Measurements from ENCODE around the gene CABLES1.
A peak's percentile ranks its signal among the peaks of the same experiment; 100 is the strongest.

The CABLES1 gene

DNA sequence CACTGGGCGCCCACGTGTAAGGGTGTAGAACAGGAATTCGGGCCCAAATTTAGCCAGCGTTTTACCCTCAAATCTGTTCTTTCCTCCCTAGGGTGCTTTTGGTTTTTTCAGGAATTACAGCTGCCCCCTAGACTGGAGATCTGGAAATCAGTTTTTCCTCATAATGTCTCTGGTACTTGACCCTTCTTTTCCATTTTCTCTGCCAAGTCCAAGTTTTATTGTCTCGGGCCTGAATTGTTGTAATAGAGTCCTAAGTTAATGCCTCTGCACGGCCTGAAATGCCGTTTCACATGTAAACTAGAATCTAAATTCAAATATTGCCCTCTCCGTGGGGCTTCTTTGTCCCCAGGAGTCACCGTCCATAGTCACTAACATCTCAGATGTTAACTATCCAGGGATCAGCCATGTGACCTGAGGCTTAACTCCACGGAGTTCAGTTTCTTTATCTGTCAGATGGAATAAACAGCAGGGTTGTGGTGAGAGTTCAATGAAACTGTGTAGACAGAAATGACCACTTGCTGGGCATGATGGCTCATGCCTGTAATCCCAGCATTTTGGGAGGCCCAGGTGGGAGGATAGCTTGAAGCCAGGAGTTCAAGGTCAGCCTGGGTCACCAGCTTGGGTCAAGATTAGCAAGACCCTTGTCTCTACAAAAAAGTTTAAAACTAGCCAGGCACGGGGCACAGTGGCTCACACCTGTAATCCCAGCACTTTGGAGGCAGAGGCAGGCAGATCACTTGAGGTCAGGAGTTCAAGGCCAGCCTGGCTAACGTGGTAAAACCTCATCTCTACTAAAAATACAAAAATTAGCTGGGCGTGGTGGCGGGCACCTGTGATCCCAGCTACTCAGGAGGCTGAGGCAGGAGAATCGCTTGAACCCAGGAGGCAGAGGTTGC is 12.7 kb upstream of the CABLES1 start:
- in situ Hi-C loops (cut with MboI; ENCODE audit: low sequenced_read_pairs) = no loop called here
- no peaks in the 10 kb centered on the region for H3K4me1 ChIP-seq
- H3K27me3 ChIP-seq (ENCODE audit: low read depth) = no peaks in the 10 kb centered on the region
- DNase-seq (ENCODE audit: low spot score in 2 of 2) = no peak
- no peak overlapping the region for H3K4me3 ChIP-seq
- H3K9me3 ChIP-seq = no peaks in the 10 kb centered on the region
- no peaks in the 10 kb centered on the region for H3K36me3 ChIP-seq (replicated peaks)

- Histone ChIP-seq H3K36me3 (replicated peaks) (no peaks in the 10 kb centered on the region), H3K27me3 (ENCODE audit: low read depth) (no peaks in the 10 kb centered on the region), H3K9me3 (no peaks in the 10 kb centered on the region), H3K4me3 (no peak overlapping the region), H3K4me1 (peaks cover 3% of the 10 kb centered on the region)
- in situ Hi-C loops (cut with MboI; ENCODE audit: low sequenced_read_pairs) = loop anchor here (25.0 kb wide), 1 partner anchor 261 kb away; no protein-coding TSS in a partner anchor
- DNase-seq (ENCODE audit: low spot score in 2 of 2) = no peak
These were observed 8.8 kb upstream of the CABLES1 start for GRCh38 chr18:23126376-23127056.

DNA sequence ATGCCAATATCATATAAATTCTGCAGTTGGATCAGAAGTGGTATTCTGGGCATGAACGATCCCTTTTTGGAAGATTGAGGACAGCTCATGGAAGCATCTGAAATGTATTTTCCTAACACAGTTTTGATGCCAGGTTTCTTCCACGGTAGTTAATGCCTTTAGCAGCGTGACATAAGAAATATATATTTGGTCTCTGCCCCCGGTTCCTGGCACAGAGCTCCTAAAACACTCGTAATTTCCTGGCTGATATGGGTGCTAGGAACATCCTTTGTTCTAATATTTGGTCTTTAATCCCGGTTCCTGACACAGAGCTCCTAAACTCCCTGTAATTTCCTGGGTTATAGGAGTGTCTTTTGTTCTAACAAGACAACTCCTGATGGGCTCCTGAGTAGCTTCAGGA is 8.2 kb upstream of the CABLES1 start:
- H3K4me1 ChIP-seq = peaks cover 6% of the 10 kb centered on the region
- no peak overlapping the region for H3K4me3 ChIP-seq
- in situ Hi-C loops (cut with MboI; ENCODE audit: low sequenced_read_pairs) = loop anchor here (25.0 kb wide), 1 partner anchor 260 kb away; no protein-coding TSS in a partner anchor
- H3K9me3 ChIP-seq = no peaks in the 10 kb centered on the region
- no peak for DNase-seq (ENCODE audit: low spot score in 2 of 2)
- no peaks in the 10 kb centered on the region for H3K27me3 ChIP-seq (ENCODE audit: low read depth)
- no peaks in the 10 kb centered on the region for H3K36me3 ChIP-seq (replicated peaks)

DNA sequence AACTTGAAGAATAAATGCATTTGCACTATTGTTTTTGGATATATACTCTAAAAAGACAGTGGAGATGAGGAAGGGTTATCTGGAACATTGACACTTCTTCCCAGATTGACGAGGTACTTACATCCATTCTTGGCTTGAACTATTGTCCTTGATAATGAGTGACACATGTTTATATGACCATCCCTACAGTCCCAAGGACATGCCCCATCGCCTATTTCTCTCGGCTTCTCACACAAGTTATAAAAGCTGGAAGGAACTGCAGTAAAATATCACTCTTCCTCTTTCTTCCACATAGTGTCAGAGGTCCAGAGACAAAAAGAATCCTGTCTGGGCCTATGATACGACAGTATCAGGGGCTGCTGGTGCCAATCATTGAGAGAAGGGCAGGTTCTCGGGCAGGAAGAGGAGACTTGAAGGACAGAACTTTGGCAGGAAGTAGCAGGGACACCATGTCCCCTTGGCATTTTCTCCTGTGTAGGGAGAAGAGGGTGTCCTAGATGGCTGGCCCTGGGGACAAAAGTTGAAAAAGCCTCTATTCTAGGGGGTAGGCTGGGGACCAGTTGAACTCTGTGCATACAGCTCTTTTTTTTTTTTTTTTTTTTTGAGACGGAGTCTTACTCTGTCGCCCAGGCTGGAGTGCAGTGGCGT is 5.8 kb upstream of the CABLES1 start:
- in situ Hi-C loops (cut with MboI; ENCODE audit: low sequenced_read_pairs) = loop anchor here (25.0 kb wide), 1 partner anchor 258 kb away; no protein-coding TSS in a partner anchor
- H3K27me3 ChIP-seq (ENCODE audit: low read depth) = no peaks in the 10 kb centered on the region
- DNase-seq (ENCODE audit: low spot score in 2 of 2) = no peak
- H3K36me3 ChIP-seq (replicated peaks) = no peaks in the 10 kb centered on the region
- no peak overlapping the region for H3K4me3 ChIP-seq
- H3K4me1 ChIP-seq = peaks cover 15% of the 10 kb centered on the region
- no peaks in the 10 kb centered on the region for H3K9me3 ChIP-seq

GRCh38 chr18:23131693-23132319 is 3.5 kb upstream of the CABLES1 start:
- in situ Hi-C loops (cut with MboI; ENCODE audit: low sequenced_read_pairs) = loop anchor here (25.0 kb wide), 1 partner anchor 255 kb away; no protein-coding TSS in a partner anchor
- H3K36me3 ChIP-seq (replicated peaks) = no peaks in the 10 kb centered on the region
- H3K4me3 ChIP-seq = no peak overlapping the region
- DNase-seq (ENCODE audit: low spot score in 2 of 2) = peak; percentile 71 to 80
- H3K9me3 ChIP-seq = no peaks in the 10 kb centered on the region
- peaks cover 21% of the 10 kb centered on the region for H3K4me1 ChIP-seq
- H3K27me3 ChIP-seq (ENCODE audit: low read depth) = no peaks in the 10 kb centered on the region

GRCh38 chr18:23133860-23134779 is 1.2 kb upstream of the CABLES1 start:
- Histone ChIP-seq H3K36me3 (replicated peaks) (no peaks in the 10 kb centered on the region), H3K9me3 (no peaks in the 10 kb centered on the region), H3K4me1 (peaks cover 26% of the 10 kb centered on the region), H3K4me3 (peak overlapping the region; percentile 42), H3K27me3 (ENCODE audit: low read depth) (no peaks in the 10 kb centered on the region)
- DNase-seq (ENCODE audit: low spot score in 2 of 2) = peak; percentile 58 to 73
- in situ Hi-C loops (cut with MboI; ENCODE audit: low sequenced_read_pairs) = loop anchor here (25.0 kb wide), 1 partner anchor 253 kb away; no protein-coding TSS in a partner anchor

- in situ Hi-C loops (cut with MboI; ENCODE audit: low sequenced_read_pairs) = loop anchor here (25.0 kb wide), 1 partner anchor 252 kb away; no protein-coding TSS in a partner anchor
- Histone ChIP-seq H3K36me3 (replicated peaks) (peaks cover 5% of the 10 kb centered on the region; the same call in 1 of the 2 replicates), H3K4me1 (peaks cover 30% of the 10 kb centered on the region), H3K27me3 (ENCODE audit: low read depth) (no peaks in the 10 kb centered on the region), H3K4me3 (peak overlapping the region; percentile 47), H3K9me3 (no peaks in the 10 kb centered on the region)
- DNase-seq (ENCODE audit: low spot score in 2 of 2) = peak in 1 of 2 experiments; percentile 29
These were observed 453 bp downstream of the CABLES1 start for GRCh38 chr18:23135550-23136325.

DNA sequence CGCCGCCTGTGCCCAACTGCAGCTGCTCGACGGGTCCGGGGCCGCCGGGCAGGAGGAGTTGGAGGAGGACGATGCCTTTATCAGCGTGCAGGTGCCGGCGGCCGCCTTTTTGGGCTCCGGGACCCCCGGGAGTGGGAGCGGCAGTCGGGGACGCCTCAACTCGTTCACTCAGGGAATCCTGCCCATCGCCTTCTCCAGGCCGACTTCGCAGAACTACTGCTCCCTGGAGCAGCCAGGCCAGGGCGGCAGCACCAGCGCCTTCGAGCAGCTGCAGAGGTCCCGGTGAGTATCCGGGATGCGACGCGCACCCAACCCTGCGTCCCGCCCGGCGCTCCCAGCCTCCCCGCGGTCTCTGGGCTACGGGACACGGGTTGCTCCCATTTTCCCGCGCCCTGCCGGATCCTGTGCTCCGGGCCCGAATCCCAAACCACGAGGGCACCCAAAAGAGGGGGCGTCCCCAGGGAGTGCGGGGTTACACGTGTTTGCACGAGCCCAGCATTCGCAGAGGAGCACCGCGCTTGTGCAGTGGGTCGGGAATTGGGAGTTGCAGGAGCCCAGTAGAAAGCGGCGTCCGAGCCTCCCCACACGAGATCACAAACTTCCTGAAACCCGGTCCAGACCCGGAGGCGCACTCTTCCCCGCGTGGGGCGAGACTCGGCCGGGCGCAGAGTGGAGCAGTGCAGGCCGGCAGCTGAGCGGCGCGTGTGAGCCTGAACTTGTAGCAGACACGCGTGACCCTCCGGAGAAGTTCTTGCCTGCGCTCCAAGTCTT is 1.2 kb downstream of the CABLES1 start:
- no peaks in the 10 kb centered on the region for H3K9me3 ChIP-seq
- DNase-seq (ENCODE audit: low spot score in 2 of 2) = peak in 1 of 2 experiments; percentile 44
- H3K36me3 ChIP-seq (replicated peaks) = peaks cover 5% of the 10 kb centered on the region; the same call in 1 of the 2 replicates
- H3K4me3 ChIP-seq = peak overlapping the region; percentile 47
- in situ Hi-C loops (cut with MboI; ENCODE audit: low sequenced_read_pairs) = loop anchor here (25.0 kb wide), 1 partner anchor 251 kb away; no protein-coding TSS in a partner anchor
- no peaks in the 10 kb centered on the region for H3K27me3 ChIP-seq (ENCODE audit: low read depth)
- peaks cover 35% of the 10 kb centered on the region for H3K4me1 ChIP-seq

GRCh38 chr18:23137097-23137635 is 1.9 kb downstream of the CABLES1 start:
- Histone ChIP-seq H3K9me3 (no peaks in the 10 kb centered on the region), H3K36me3 (replicated peaks) (peaks cover 5% of the 10 kb centered on the region; the same call in 1 of the 2 replicates), H3K27me3 (ENCODE audit: low read depth) (no peaks in the 10 kb centered on the region), H3K4me1 (peaks cover 32% of the 10 kb centered on the region), H3K4me3 (peak overlapping the region; percentile 47)
- in situ Hi-C loops (cut with MboI; ENCODE audit: low sequenced_read_pairs) = loop anchor here (25.0 kb wide), 1 partner anchor 250 kb away; no protein-coding TSS in a partner anchor
- peak in 1 of 2 experiments; percentile 30 for DNase-seq (ENCODE audit: low spot score in 2 of 2)

GRCh38 chr18:23137788-23138216 is 2.5 kb downstream of the CABLES1 start:
- Histone ChIP-seq H3K4me1 (peaks cover 32% of the 10 kb centered on the region), H3K36me3 (replicated peaks) (peaks cover 5% of the 10 kb centered on the region; the same call in 1 of the 2 replicates), H3K4me3 (no peak overlapping the region; the same call in 1 of the 2 replicates), H3K27me3 (ENCODE audit: low read depth) (no peaks in the 10 kb centered on the region), H3K9me3 (no peaks in the 10 kb centered on the region)
- DNase-seq (ENCODE audit: low spot score in 2 of 2) = no peak
- in situ Hi-C loops (cut with MboI; ENCODE audit: low sequenced_read_pairs) = loop anchor here (25.0 kb wide), 1 partner anchor 249 kb away; no protein-coding TSS in a partner anchor

GRCh38 chr18:23138471-23138870 is 3.2 kb downstream of the CABLES1 start:
- in situ Hi-C loops (cut with MboI; ENCODE audit: low sequenced_read_pairs) = loop anchor here (25.0 kb wide), 1 partner anchor 249 kb away; no protein-coding TSS in a partner anchor
- Histone ChIP-seq H3K9me3 (no peaks in the 10 kb centered on the region), H3K4me3 (no peak overlapping the region), H3K36me3 (replicated peaks) (peaks cover 5% of the 10 kb centered on the region; the same call in 1 of the 2 replicates), H3K4me1 (peaks cover 31% of the 10 kb centered on the region), H3K27me3 (ENCODE audit: low read depth) (no peaks in the 10 kb centered on the region)
- no peak for DNase-seq (ENCODE audit: low spot score in 2 of 2)

All from HAP-1 (cell line).